Vagina (tissue), 2 donors: ENCODE data around the gene POU2AF2. TPM values are rescaled to one million over a fixed set of nuclear protein-coding genes. Genes with fewer than 3 reads are reported as not detected.

ENCODE experiments used
- DNase-seq, 2 donors: peaks; one replicate each; pipeline ENCODE4 v3.0.0-alpha.2; 2017; ENCODE audit errors: extremely low spot score in 2 of 2
- H3K27ac ChIP-seq: fragments of 200-600 bp; sonication (generic); one replicate; pipeline ENCODE4 v1.5.1; 2019
- H3K27me3 ChIP-seq: fragments of 200-600 bp; sonication (generic); one replicate; pipeline ENCODE4 v1.5.1; 2019
- H3K36me3 ChIP-seq, 2 donors: fragments of 200-600 bp; sonication (generic); one replicate each; pipeline ENCODE4 v1.5.1; 2017 to 2019
- H3K4me1 ChIP-seq: fragments of 200-600 bp; sonication (generic); one replicate; pipeline ENCODE4 v1.5.1; 2019
- H3K4me3 ChIP-seq, 2 donors: fragments of 200-600 bp; sonication (generic); 1 replicate in 1 of 2; 2 replicates in 1 of 2; pipeline ENCODE4 v1.5.1; 2016 to 2019
- H3K9me3 ChIP-seq: fragments of 200-600 bp; sonication (generic); one replicate; pipeline ENCODE4 v1.5.1; 2019
- POLR2A ChIP-seq, 2 donors: fragments of 450-650 bp; IDR thresholded peaks; one replicate each; pipeline ENCODE4 v1.6.1; 2017; ENCODE audit warnings: antibody characterized with exemption in 2 of 2, mild to moderate bottlenecking in 2 of 2, moderate library complexity in 2 of 2
- POLR2AphosphoS5 ChIP-seq, 2 donors: sonication (generic); formaldehyde crosslinking; IDR thresholded peaks; one replicate each; pipeline ENCODE4 v1.9.0; 2017; ENCODE audit warnings: antibody characterized with exemption in 2 of 2, mild to moderate bottlenecking in 2 of 2, low read depth in 1 of 2; ENCODE audit not compliant: insufficient read depth in 1 of 2
- intact Hi-C: fragments of 100-400 bp; cut with DNase I; formaldehyde crosslinking; loops from one replicate; pipeline ENCODE4 v1.15.1; 2023
- total RNA-seq: library from RNA; depleted of rRNA; stranded (reverse); fragments of >200 nt; gene quantifications from one replicate; pipeline ENCODE4 v1.2.3, GENCODE V29; 2016
- TF ChIP-seq, protein P1 (sequence below), 3 experiments: fragments of 450-650 bp in 2 of 3; fragments of 200-600 bp in 1 of 3; sonication (generic) in 1 of 3; IDR thresholded peaks; one replicate each; pipeline ENCODE4 v1.5.1; 2017 to 2019; ENCODE audit warnings: antibody characterized with exemption in 3 of 3, mild to moderate bottlenecking in 2 of 3, moderate library complexity in 2 of 3

Gene POU2AF2
- total RNA-seq, 1 donor from 2014 or later = not detected

DNA sequence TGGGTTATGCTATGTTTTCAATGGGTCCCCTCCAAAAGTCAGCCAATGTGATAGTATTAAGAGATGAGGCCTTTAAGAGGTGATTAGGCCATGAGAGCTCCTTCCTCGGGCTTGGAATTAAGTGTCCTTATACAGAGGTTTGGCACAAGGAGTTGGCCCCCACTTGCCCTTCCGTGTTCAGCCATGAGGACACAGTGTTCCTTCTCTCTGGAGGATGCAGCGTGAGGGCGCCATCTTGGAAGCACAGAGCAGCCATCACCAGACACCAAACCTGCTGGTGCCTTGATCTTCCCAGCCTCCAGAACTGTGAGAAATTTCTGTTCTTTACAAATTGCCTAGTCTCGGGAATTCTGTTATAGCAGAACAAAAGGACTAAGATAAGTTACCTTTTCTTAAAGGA, 79.7 kb downstream of the POU2AF2 start:
- no peaks in the 10 kb centered on the region for H3K36me3 ChIP-seq
- H3K27ac ChIP-seq = no peak overlapping the region
- TF ChIP-seq POLR2A (IDR thresholded peaks at IDR 0.05) (no peak), POLR2AphosphoS5 (IDR thresholded peaks at IDR 0.05; ENCODE audit: insufficient read depth in 1 of 2, low read depth in 1 of 2) (no peak)
- intact Hi-C loops = no loop called here
- no peaks in the 10 kb centered on the region for H3K27me3 ChIP-seq
- no peaks in the 10 kb centered on the region for H3K9me3 ChIP-seq
- DNase-seq = no peak
- H3K4me1 ChIP-seq = peaks cover 27% of the 10 kb centered on the region
- H3K4me3 ChIP-seq = no peak overlapping the region

DNA sequence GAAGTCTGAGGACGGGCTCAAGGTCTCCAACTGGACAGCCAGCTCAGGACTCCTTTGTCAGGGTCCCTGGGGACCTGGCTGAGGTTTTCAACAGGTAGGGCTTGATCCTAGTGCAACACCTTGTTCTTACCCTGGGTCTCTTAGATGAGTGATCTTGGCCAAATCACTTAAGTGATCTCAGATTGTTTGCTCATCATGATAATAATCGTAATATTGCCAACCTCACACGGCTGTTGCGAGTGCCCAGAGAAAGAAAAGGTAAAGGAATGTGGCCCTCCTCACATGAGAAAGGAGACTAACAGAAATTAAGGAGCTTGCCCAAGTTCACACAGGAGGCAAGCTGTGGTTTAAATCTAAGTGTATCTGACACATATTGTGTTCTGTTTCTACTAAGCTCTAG, 81.3 kb downstream of the POU2AF2 start:
- TF ChIP-seq, protein P1, sequence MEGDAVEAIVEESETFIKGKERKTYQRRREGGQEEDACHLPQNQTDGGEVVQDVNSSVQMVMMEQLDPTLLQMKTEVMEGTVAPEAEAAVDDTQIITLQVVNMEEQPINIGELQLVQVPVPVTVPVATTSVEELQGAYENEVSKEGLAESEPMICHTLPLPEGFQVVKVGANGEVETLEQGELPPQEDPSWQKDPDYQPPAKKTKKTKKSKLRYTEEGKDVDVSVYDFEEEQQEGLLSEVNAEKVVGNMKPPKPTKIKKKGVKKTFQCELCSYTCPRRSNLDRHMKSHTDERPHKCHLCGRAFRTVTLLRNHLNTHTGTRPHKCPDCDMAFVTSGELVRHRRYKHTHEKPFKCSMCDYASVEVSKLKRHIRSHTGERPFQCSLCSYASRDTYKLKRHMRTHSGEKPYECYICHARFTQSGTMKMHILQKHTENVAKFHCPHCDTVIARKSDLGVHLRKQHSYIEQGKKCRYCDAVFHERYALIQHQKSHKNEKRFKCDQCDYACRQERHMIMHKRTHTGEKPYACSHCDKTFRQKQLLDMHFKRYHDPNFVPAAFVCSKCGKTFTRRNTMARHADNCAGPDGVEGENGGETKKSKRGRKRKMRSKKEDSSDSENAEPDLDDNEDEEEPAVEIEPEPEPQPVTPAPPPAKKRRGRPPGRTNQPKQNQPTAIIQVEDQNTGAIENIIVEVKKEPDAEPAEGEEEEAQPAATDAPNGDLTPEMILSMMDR (IDR thresholded peaks at IDR 0.05) = no peak
- TF ChIP-seq POLR2AphosphoS5 (IDR thresholded peaks at IDR 0.05; ENCODE audit: insufficient read depth in 1 of 2, low read depth in 1 of 2) (no peak), POLR2A (IDR thresholded peaks at IDR 0.05) (no peak)
- Histone ChIP-seq H3K27me3 (no peaks in the 10 kb centered on the region), H3K4me1 (peaks cover 39% of the 10 kb centered on the region), H3K36me3 (no peaks in the 10 kb centered on the region), H3K27ac (no peak overlapping the region), H3K9me3 (no peaks in the 10 kb centered on the region), H3K4me3 (no peak overlapping the region)
- no peak for DNase-seq
- intact Hi-C loops = no loop called here

DNA sequence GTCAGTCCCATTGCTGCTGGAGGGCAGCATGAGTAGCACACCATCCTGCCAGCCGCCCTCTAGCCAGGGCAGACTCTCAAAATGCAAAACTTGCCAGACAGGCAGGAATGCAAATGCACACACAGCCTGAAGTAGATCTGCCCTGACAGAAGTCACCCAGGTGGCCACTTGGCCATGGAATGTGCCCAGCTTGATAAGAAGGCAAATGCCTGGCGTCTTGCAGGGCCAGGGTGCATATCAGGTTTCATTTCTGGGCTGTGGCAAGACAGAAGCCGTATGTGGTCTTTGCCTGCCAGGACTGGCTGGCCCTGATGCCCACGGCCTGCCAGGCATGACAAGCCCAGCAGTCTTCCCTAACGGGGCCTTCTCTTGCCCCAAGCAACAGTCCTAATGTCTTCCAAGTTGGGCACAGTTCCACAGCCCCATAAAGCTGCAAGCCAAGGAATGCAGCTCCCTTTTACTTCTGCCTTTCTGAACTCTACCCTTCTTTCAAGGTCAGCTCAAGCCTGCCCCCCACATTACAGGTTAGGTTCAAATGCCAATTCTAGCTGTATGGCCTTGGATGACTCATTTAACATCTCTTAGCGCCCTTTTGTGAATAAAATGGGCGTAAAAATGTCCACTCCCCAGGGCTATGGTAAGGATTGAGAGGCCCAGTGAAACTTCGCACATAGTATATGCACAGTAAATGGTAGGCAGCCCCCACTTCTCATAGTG, 82.5 kb downstream of the POU2AF2 start:
- TF ChIP-seq, protein P1 (IDR thresholded peaks at IDR 0.05) = no peak
- TF ChIP-seq POLR2A (IDR thresholded peaks at IDR 0.05) (no peak), POLR2AphosphoS5 (IDR thresholded peaks at IDR 0.05; ENCODE audit: insufficient read depth in 1 of 2, low read depth in 1 of 2) (no peak)
- DNase-seq = no peak
- H3K27ac ChIP-seq = no peak overlapping the region
- intact Hi-C loops = no loop called here
- H3K27me3 ChIP-seq = no peaks in the 10 kb centered on the region
- no peaks in the 10 kb centered on the region for H3K9me3 ChIP-seq
- H3K36me3 ChIP-seq = no peaks in the 10 kb centered on the region
- no peak overlapping the region for H3K4me3 ChIP-seq
- H3K4me1 ChIP-seq = peaks cover 48% of the 10 kb centered on the region

DNA sequence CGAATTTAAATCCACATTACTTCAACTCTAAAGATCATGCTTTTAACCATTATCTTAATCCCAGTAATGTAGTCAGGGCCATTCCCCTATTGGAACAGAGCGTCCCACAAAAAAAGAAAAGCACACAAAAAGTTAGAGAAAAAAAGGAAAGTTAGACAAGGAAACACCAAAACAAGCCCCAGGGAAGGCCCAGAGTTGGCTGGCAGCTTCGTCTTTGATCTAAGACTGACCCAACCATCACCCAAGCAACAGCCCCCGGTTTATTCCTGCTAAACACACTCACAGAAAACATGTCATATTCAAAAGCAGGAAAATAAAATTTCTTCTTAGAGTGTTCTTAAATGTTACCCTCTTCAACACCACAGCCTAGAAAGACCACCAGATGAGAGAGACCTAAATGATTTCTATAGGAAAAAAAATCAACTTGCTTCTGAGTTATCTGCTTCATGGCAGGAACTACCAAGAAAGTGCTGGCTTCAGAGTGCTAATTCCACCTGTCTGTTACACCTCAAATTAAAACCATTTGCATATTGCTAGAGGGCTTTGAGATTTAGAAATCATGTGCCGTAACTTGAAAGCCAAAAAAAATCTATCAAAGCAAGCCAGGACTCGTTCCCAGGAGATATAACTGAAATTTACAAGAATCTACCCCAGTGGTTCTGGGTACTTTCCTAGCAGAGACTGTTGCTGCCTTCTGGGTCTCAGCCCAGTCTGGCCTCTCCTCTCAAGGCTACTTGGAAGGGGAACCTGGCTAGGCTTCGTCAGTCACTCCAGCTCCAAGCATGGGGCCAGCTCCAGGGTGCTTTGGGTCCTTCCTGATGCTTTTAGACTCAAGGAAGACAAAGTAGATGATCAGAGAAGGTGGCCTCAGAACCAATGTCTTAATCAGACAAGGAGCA, 84.0 kb downstream of the POU2AF2 start:
- Histone ChIP-seq H3K36me3 (no peaks in the 10 kb centered on the region), H3K27ac (peak overlapping the region; percentile 33), H3K4me1 (peaks cover 58% of the 10 kb centered on the region), H3K4me3 (no peak overlapping the region), H3K27me3 (no peaks in the 10 kb centered on the region), H3K9me3 (no peaks in the 10 kb centered on the region)
- TF ChIP-seq POLR2A (IDR thresholded peaks at IDR 0.05) = no peak
- TF ChIP-seq, protein P1 (IDR thresholded peaks at IDR 0.05) = no peak
- TF ChIP-seq POLR2AphosphoS5 (IDR thresholded peaks at IDR 0.05; ENCODE audit: insufficient read depth in 1 of 2, low read depth in 1 of 2) = no peak
- no peak for DNase-seq
- intact Hi-C loops = no loop called here

DNA sequence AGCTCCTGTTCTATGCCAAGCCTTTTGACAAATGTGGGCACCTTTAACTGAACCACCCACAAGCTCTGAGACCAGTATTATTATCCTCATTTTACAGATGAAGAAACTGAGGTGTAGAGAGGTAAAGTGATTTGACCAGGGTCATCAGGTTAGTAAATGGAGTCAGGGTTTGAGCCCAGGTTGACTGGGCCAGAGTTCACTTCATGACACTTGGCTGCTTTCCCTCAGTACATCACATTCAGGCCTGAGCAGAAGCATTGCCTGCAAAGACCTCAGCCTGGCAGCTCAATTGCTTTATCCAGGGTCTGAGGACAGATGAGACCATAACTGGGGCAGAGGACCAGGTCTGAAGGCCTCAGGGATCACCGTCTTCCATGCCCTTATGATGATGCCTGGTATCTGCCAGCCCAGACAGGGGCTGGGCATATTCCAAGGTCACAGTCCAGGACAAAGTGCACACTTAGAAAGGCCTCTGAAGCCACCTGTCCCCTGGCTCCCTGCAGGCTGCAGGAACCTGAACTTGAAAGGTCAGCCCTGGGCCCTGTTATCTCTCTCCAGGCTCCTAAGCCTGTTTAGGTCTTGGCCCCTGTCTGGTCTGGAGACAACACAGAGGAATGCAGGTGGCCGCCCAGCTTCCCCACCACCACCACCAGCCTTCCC, 84.8 kb downstream of the POU2AF2 start:
- H3K4me1 ChIP-seq = peaks cover 66% of the 10 kb centered on the region
- no peak overlapping the region for H3K4me3 ChIP-seq
- intact Hi-C loops = no loop called here
- no peak for DNase-seq
- H3K36me3 ChIP-seq = no peaks in the 10 kb centered on the region
- H3K27ac ChIP-seq = peak overlapping the region; percentile 33
- no peaks in the 10 kb centered on the region for H3K27me3 ChIP-seq
- no peak for TF ChIP-seq POLR2AphosphoS5 (IDR thresholded peaks at IDR 0.05; ENCODE audit: insufficient read depth in 1 of 2, low read depth in 1 of 2)
- TF ChIP-seq, protein P1 (IDR thresholded peaks at IDR 0.05) = no peak
- TF ChIP-seq POLR2A (IDR thresholded peaks at IDR 0.05) = no peak
- H3K9me3 ChIP-seq = no peaks in the 10 kb centered on the region
